ENCODE results near the gene MTA2.

The MTA2 gene

DNA sequence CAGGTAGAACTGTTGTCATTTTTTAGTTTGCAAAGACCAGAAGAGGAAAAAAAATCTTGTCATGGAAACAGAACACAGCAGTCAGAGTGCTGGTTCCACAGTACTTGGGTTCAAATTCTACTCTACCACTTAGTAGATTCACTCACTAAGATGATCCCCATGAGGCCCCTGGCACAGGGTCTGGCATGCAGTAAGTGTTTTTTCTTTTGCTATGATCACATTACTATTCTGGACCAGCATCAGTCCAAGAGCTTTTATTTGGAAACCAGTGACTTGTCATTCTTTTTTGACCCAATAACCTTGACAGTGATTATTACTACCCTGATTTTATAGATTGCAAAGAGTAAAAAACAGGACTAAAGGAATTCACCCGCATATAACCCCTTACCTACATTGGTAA is 32.1 kb downstream of the MTA2 start:
- no peak for TF ChIP-seq ARNTL (CRISPR knock-in tag; IDR thresholded peaks at IDR 0.05; ENCODE audit: borderline replicate concordance, low read depth)
- TF ChIP-seq ESRRG (CRISPR knock-in tag; IDR thresholded peaks at IDR 0.05): no peak
- TF ChIP-seq ZNF8 (CRISPR knock-in tag; IDR thresholded peaks at IDR 0.05): no peak
- TF ChIP-seq ZC3H10 (CRISPR knock-in tag; IDR thresholded peaks at IDR 0.05): no peak
- TF ChIP-seq RARB (CRISPR knock-in tag; IDR thresholded peaks at IDR 0.05): no peak
- TF ChIP-seq, protein P1, sequence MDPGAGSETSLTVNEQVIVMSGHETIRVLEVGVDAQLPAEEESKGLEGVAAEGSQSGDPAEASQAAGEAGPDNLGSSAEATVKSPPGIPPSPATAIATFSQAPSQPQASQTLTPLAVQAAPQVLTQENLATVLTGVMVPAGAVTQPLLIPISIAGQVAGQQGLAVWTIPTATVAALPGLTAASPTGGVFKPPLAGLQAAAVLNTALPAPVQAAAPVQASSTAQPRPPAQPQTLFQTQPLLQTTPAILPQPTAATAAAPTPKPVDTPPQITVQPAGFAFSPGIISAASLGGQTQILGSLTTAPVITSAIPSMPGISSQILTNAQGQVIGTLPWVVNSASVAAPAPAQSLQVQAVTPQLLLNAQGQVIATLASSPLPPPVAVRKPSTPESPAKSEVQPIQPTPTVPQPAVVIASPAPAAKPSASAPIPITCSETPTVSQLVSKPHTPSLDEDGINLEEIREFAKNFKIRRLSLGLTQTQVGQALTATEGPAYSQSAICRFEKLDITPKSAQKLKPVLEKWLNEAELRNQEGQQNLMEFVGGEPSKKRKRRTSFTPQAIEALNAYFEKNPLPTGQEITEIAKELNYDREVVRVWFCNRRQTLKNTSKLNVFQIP (CRISPR knock-in tag; IDR thresholded peaks at IDR 0.05; ENCODE audit: borderline replicate concordance, low read depth): no peak
- no peak for TF ChIP-seq CSDC2 (CRISPR knock-in tag; IDR thresholded peaks at IDR 0.05)
- TF ChIP-seq, protein P2, sequence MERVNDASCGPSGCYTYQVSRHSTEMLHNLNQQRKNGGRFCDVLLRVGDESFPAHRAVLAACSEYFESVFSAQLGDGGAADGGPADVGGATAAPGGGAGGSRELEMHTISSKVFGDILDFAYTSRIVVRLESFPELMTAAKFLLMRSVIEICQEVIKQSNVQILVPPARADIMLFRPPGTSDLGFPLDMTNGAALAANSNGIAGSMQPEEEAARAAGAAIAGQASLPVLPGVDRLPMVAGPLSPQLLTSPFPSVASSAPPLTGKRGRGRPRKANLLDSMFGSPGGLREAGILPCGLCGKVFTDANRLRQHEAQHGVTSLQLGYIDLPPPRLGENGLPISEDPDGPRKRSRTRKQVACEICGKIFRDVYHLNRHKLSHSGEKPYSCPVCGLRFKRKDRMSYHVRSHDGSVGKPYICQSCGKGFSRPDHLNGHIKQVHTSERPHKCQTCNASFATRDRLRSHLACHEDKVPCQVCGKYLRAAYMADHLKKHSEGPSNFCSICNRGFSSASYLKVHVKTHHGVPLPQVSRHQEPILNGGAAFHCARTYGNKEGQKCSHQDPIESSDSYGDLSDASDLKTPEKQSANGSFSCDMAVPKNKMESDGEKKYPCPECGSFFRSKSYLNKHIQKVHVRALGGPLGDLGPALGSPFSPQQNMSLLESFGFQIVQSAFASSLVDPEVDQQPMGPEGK (CRISPR knock-in tag; IDR thresholded peaks at IDR 0.05; ENCODE audit: borderline replicate concordance): no peak
- TF ChIP-seq, protein P3, sequence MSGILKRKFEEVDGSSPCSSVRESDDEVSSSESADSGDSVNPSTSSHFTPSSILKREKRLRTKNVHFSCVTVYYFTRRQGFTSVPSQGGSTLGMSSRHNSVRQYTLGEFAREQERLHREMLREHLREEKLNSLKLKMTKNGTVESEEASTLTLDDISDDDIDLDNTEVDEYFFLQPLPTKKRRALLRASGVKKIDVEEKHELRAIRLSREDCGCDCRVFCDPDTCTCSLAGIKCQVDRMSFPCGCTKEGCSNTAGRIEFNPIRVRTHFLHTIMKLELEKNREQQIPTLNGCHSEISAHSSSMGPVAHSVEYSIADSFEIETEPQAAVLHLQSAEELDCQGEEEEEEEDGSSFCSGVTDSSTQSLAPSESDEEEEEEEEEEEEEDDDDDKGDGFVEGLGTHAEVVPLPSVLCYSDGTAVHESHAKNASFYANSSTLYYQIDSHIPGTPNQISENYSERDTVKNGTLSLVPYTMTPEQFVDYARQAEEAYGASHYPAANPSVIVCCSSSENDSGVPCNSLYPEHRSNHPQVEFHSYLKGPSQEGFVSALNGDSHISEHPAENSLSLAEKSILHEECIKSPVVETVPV (CRISPR knock-in tag; IDR thresholded peaks at IDR 0.05): no peak
- no peak for ATAC-seq

- ATAC-seq: no peak
- TF ChIP-seq, protein P3 (CRISPR knock-in tag; IDR thresholded peaks at IDR 0.05): no peak
- TF ChIP-seq RARB (CRISPR knock-in tag; IDR thresholded peaks at IDR 0.05) (no peak), ZFP3 (CRISPR knock-in tag; IDR thresholded peaks at IDR 0.05) (no peak), ZC3H10 (CRISPR knock-in tag; IDR thresholded peaks at IDR 0.05) (no peak), ZNF8 (CRISPR knock-in tag; IDR thresholded peaks at IDR 0.05) (no peak), OSR1 (CRISPR knock-in tag; IDR thresholded peaks at IDR 0.05) (no peak), SNAI2 (CRISPR knock-in tag; IDR thresholded peaks at IDR 0.05) (no peak), TCF4 (CRISPR knock-in tag; IDR thresholded peaks at IDR 0.05; ENCODE audit: borderline replicate concordance) (no peak), ISL1 (CRISPR knock-in tag; IDR thresholded peaks at IDR 0.05) (no peak), GLIS3 (CRISPR knock-in tag; IDR thresholded peaks at IDR 0.05) (no peak), ARNTL (CRISPR knock-in tag; IDR thresholded peaks at IDR 0.05; ENCODE audit: borderline replicate concordance, low read depth) (no peak), PPARA (CRISPR knock-in tag; IDR thresholded peaks at IDR 0.05; ENCODE audit: borderline replicate concordance) (no peak), ZNF565 (CRISPR knock-in tag; conservative IDR thresholded peaks at IDR 0.05; ENCODE audit: low read depth) (no peak), ESRRG (CRISPR knock-in tag; IDR thresholded peaks at IDR 0.05) (no peak), ZFP30 (CRISPR knock-in tag; IDR thresholded peaks at IDR 0.05) (no peak), BACH2 (CRISPR knock-in tag; IDR thresholded peaks at IDR 0.05; ENCODE audit: borderline replicate concordance) (no peak), CREB5 (CRISPR knock-in tag; IDR thresholded peaks at IDR 0.05; ENCODE audit: low read depth) (no peak), TSHZ2 (CRISPR knock-in tag; IDR thresholded peaks at IDR 0.05) (no peak)
- TF ChIP-seq, protein P1 (CRISPR knock-in tag; IDR thresholded peaks at IDR 0.05; ENCODE audit: borderline replicate concordance, low read depth): no peak
Observed at GRCh38 chr11:62567018-62567633, 34.5 kb downstream of the MTA2 start.

All from SK-N-SH treated with all-trans-retinoic acid at 6 μM for 48 hours (cell line).